Measurements from ENCODE around the gene CAMK1D. TPM values are rescaled to one million over a fixed set of nuclear protein-coding genes. Genes with fewer than 3 reads are reported as not detected.

CAMK1D gene
- total and polyA plus RNA-seq, 2 donors (not counting 3 experiments of a cell fraction or from before 2014, with no cell fraction given): 0.37 to 4.2 TPM

GRCh38 chr10:12531305-12532220 is 182.2 kb downstream of the CAMK1D start:
- H2AFZ ChIP-seq (ENCODE audit: low read depth, low read length): no peak overlapping the region
- H4K20me1 ChIP-seq (replicated peaks; ENCODE audit: control insufficient read depth, extremely low read depth, insufficient read depth, low read length): no peaks in the 10 kb centered on the region
- no peak overlapping the region for H3K4me2 ChIP-seq (ENCODE audit: insufficient read depth, low read length)
- intact Hi-C loops (cut with micrococcal nuclease): no loop called here
- BruUV-seq (replicated peaks): no TSS peak
- H3K4me3 ChIP-seq (replicated peaks in 1 of 3; ENCODE audit: insufficient read depth in 1 of 3, low read depth in 1 of 3, low read length in 3 of 3): no peak overlapping the region
- TF ChIP-seq, protein P1, sequence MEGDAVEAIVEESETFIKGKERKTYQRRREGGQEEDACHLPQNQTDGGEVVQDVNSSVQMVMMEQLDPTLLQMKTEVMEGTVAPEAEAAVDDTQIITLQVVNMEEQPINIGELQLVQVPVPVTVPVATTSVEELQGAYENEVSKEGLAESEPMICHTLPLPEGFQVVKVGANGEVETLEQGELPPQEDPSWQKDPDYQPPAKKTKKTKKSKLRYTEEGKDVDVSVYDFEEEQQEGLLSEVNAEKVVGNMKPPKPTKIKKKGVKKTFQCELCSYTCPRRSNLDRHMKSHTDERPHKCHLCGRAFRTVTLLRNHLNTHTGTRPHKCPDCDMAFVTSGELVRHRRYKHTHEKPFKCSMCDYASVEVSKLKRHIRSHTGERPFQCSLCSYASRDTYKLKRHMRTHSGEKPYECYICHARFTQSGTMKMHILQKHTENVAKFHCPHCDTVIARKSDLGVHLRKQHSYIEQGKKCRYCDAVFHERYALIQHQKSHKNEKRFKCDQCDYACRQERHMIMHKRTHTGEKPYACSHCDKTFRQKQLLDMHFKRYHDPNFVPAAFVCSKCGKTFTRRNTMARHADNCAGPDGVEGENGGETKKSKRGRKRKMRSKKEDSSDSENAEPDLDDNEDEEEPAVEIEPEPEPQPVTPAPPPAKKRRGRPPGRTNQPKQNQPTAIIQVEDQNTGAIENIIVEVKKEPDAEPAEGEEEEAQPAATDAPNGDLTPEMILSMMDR (IDR thresholded peaks at IDR 0.05; ENCODE audit: extremely low read depth in 1 of 2, insufficient read depth in 1 of 2, low read depth in 1 of 2, low read length in 2 of 2): no peak
- TF ChIP-seq POLR2A (IDR thresholded peaks at IDR 0.05; ENCODE audit: low read depth, low read length) (no peak), POLR2AphosphoS5 (IDR thresholded peaks at IDR 0.05; ENCODE audit: insufficient read depth, low read depth, low read length) (no peak), MYC (IDR thresholded peaks at IDR 0.05; ENCODE audit: low read depth, low read length) (no peak), FOS (IDR thresholded peaks at IDR 0.05; ENCODE audit: borderline replicate concordance, insufficient read depth, low read length) (no peak), JUN (IDR thresholded peaks at IDR 0.05; ENCODE audit: borderline replicate concordance, insufficient read depth, insufficient read length, low read depth) (no peak), EZH2 (IDR thresholded peaks at IDR 0.05; ENCODE audit: borderline replicate concordance, low read depth, low read length, severe bottlenecking) (no peak)
- TF ChIP-seq, protein P2, sequence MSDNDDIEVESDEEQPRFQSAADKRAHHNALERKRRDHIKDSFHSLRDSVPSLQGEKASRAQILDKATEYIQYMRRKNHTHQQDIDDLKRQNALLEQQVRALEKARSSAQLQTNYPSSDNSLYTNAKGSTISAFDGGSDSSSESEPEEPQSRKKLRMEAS (IDR thresholded peaks at IDR 0.05; ENCODE audit: insufficient read depth, insufficient read length): no peak
- dilution Hi-C loops (cut with MboI; ENCODE audit: extremely low pct_ligation_motif_present, low sequenced_read_pairs): no loop called here
- CTCF ChIA-PET: no interaction called here
- H3K27ac ChIP-seq (ENCODE audit: insufficient read depth, low read depth, low read length): no peak overlapping the region
- peaks cover 14% of the 10 kb centered on the region for H3K4me1 ChIP-seq (ENCODE audit: control insufficient read depth, extremely low read depth, insufficient read depth, low read length)
- no peaks in the 10 kb centered on the region for H3K36me3 ChIP-seq (ENCODE audit: control insufficient read depth in 2 of 2, extremely low read depth in 1 of 2, insufficient read depth in 2 of 2, low read length in 2 of 2)
- no peaks in the 10 kb centered on the region for H3K9me3 ChIP-seq (replicated peaks; ENCODE audit: control insufficient read depth, insufficient read depth, low read length)
- H3K79me2 ChIP-seq (ENCODE audit: control insufficient read depth, insufficient read depth, low read length): no peaks in the 10 kb centered on the region
- DNase-seq (ENCODE audit: low read depth, low spot score) (no peak), FAIRE-seq (no peak)
- no peaks in the 10 kb centered on the region for H3K27me3 ChIP-seq (ENCODE audit: control insufficient read depth in 2 of 2, insufficient read depth in 2 of 2, low read length in 2 of 2)
- H3K9ac ChIP-seq (replicated peaks; ENCODE audit: extremely low read depth, insufficient read depth, low read length): no peak overlapping the region
- no peaks in the 10 kb centered on the region for H3K9me1 ChIP-seq (replicated peaks; ENCODE audit: control insufficient read depth, extremely low read depth, insufficient read depth, low read length)
- POLR2A ChIA-PET: no interaction called here

Data from endothelial cell of umbilical vein (primary cell).